Measurements from ENCODE around the gene RABGAP1L.

Gene RABGAP1L

DNA sequence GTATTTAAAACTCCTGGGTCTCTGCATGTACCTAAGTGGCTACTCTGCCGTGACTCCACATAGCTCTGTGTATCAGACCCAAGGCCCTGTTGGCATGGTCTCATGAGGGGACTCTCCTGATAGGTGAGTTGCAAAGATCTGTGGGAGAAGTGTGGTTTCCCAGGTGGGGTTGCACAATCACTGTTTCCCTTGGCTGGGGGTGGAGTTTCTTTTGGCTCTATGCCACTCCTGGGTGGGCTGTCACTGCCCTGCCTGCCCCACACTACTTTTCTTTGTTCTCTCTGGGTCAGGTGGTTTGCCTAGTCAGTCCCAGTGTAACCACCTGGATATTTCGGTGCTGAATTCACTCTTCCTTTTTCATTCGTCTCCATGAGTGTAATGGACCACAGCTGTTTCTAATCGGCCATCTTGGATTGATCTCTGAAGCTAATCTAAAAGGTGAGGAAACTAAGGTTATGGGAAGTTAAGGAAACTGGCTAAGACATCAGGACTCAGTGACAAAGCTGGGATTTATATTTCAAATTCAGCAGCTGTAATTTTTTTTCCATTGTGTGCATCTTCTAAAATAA, 743.3 kb downstream of the RABGAP1L start:
- no peak for DNase-seq

GRCh38 chr1:174911606-174912005, 752.3 kb downstream of the RABGAP1L start:
- DNase-seq = no peak

DNA sequence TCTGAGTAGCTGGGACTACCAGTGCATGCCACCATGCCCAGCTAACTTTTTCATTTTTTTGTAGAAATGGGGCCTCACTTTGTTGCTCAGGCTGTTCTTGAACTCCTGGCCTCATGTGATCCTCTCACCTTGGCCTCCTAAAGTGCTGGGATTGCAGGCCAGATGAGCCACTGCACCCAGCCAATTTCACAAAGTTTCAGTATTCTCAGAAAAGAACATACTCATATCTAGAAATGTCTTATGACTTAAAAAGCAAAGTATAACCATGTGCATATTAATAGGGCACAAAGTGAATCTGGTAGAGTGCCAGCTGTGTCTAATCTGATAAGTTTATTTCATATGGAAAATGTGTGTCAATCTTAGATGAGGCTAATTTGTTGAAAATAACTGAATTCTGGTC, 752.9 kb downstream of the RABGAP1L start:
- no peak for DNase-seq

- DNase-seq = no peak
Measured at GRCh38 chr1:174913225-174913903, 754.0 kb downstream of the RABGAP1L start.

GRCh38 chr1:174914991-174915390, 755.7 kb downstream of the RABGAP1L start:
- no peak for DNase-seq

- DNase-seq = no peak
Measured at GRCh38 chr1:174916846-174917245, 757.5 kb downstream of the RABGAP1L start.

DNA sequence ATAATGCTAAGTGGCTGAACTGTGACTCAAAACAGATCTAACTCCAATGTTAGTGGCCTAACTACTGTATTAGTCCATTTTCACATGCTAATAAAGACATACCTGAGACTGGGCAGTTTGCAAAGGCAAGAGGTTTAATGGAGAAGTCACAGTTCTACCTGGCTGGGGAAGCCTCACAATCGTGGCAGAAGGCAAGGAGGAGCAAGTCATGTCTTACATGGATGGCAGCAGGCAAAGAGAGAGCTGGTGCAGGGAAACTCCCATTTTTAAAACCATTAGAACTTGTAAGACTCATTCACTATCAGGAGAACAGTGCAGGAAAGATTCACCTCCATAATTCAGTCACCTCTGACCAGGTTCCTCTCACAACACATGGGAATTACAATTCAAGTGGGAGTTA, 760.8 kb downstream of the RABGAP1L start:
- no peak for DNase-seq

DNA sequence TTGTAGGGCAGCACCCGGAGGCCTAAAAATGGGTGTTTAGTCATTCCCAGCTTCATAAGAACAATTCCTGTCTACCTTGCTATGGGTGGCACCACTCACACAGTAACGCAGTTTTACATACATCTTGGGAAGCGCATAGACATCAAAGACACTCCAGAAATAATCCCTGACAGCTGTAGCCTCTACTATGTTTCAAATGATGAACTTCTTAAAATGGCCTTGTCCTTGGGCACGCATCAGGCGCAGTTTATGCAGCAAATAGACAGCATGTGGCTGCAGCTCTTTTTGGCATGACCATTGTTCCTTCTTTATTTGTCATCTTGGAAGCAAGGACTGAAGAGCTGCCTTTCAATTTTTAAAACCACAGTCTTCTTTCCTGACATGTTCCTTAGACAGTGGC, 762.8 kb downstream of the RABGAP1L start:
- no peak for DNase-seq

GRCh38 chr1:174923820-174924219, 764.5 kb downstream of the RABGAP1L start:
- no peak for DNase-seq

GRCh38 chr1:174928541-174928940, 769.2 kb downstream of the RABGAP1L start:
- DNase-seq = no peak

DNA sequence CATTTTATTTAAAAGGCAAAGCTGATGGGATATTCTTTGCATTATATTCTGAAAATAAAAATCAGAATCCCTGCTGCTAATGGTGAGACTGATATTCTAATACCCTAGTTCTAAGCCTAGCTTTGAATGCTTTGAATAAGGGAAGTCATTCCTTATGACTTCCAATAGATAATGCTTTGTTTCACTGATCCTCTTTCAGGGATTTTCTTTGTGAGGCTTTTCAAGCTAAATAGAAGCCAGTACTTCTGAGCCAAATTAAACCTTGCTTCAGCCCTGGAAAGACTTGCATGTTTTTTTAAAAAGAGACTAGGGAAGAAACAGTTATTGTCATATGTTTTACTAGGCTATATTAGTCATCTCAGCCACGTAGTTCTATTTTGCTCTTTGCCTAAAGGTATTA, 771.9 kb downstream of the RABGAP1L start:
- no peak for DNase-seq

- no peak for DNase-seq
Measured at GRCh38 chr1:174932587-174932986, 773.3 kb downstream of the RABGAP1L start.

DNA sequence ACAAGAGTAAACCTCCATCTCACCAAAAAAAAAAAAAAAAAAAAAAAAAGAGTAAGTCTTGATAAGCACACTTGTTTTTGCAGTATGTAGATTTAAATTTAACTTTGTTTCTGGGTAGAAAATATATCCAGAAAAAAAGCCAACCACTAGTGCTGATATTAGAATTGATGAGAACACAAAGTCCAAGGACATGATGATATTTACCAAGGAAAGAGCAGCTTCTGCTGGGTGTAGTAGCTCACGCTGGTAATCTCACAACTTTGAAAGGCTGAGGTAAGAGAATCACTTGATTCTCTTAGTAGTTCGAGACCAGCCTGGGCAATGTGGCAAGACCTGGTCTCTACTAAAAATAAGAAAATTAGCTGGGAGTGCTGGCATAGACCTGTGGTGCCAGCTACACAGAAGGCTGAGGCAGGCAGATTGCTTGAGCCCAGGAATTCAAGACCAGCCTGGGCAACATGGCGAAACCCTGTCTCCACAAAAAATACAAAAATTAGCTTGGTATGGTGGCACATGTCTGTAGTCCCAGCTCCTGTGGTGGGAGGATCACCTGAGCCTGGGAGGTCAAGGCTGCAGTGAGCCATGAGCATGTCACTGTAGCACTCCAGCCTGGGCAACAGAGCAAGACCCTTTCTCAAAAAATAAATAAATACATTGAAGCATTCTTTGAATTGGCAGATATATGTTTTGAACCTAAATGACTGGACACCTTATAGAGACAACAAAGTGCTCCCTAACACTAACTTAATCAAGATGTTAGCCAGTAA, 776.8 kb downstream of the RABGAP1L start:
- DNase-seq = no peak

DNA sequence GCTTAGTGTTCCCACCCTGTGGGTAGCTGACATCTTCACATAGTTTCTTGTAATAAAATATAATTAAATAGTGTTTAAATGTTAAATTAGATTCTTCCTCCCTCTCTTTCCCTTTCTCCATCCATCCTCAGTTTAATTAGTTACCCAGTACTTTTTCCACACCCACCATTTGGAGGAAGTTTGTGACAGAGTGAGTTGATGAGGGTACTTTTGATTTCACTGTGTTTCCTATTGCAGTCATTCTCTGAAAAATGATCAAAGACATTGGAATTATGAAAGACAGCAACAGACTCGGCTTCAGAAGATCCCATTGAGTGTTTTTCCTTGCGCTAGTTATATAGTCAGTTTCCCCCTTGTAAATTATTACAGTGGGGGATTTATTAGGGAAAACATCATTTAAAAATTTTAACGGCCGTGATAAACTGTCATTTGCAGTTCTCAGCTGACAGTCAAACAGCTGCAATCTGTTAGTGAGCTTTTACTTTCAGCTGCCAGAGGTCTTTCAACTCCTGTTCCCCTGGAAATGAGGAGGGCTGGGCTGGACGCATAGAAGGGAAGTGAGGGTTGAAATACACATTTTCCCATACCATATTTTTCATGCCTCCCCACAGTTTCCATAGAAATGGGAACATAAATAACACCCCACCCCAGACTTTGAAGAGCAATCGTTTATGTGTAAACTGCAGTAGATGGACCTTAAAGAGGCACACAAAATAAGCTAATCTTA, 779.1 kb downstream of the RABGAP1L start:
- DNase-seq = no peak

- DNase-seq = no peak
Measured at GRCh38 chr1:174939775-174940545, 780.6 kb downstream of the RABGAP1L start.

GRCh38 chr1:174940646-174941175, 781.4 kb downstream of the RABGAP1L start:
- DNase-seq = no peak

DNA sequence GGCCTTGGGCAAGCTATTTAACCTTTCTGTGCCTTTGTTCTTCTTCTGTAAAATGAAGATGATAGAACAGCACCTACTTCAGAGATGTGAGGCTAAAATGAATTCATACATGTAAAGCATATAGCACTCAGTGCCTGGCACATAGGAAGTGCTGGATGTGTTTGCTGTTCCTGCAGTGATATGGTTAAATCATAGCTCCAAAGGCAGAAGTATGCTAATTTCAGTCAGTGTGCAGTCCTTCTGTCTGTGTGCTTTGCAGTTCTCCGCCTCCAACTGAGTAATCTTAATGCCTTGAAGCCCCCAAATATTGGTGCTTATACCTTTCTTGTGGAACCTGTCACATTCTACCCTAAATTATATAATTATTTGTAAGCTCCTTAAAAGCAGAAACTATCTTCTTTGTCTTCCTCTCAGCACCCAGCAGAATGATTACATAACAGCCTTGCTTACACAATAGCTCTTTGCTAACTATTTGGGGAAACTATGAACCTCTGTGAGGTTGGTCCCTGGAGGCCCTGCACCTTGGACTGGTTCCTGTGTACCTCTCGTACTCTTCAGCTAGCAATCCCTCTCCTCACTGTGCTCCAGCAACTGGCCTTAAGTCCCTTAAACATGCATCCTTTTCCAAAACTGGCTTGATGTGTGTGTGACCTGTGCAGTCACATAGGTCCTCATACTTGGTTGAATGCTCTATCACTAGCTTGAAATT, 783.4 kb downstream of the RABGAP1L start:
- DNase-seq = peak in 1 of 2 donors; percentile 51

DNA sequence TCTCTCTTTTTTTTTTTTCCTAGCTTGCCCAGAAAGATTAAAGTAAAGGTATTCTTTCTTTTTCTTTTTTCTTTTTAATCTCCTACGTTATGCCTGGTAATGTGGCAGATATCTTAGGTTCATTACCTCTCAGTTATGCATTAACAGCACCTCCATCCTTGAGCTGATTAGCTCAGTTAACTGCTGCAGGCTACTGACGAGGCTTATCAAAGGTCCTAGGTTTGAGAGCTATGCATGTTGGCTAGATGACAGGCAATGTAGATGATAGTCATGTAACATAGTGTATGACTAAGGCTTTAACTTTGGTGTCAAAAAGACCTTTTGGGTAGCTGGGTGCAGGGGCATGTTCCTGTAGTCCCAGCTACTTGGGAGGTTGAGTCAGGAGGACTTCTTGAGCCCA, 786.7 kb downstream of the RABGAP1L start:
- DNase-seq = no peak

DNA sequence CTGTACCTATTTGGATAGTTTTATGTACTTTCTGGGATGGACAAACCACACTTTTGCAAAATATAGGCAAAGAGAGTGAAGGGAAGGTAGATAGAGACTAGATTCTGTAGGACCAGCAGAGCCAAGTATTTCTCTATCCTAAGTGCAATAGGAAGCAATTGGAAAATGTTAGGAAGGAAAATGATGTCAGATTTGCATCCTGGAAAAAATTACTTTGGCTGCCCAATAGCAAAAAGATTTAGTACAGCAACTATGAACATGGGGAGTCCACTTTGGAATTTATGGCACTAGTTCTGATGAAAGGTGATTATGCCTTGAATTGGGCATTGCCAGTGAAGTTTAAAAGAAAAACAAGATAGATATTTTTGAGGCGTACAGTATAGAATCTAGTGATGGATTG, 789.7 kb downstream of the RABGAP1L start:
- DNase-seq = no peak

DNA sequence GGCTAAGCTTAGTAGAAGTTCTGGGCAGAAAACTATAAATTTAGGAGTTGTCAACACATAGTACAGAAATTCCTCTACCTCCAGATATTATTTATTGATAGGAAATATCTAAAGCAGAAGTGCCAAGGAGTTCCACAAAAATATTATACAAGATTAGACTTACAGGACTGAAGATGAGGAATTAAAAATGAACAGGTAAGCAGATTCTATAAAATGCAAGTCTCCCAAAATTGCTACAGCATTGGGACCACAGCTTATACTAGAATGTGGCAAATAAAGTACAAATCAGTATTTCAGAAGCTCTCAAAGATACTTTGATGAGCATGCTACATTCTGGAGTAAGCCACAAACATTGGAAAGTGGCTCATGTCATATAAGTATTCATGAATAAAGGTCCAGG, 790.3 kb downstream of the RABGAP1L start:
- no peak for DNase-seq

DNA sequence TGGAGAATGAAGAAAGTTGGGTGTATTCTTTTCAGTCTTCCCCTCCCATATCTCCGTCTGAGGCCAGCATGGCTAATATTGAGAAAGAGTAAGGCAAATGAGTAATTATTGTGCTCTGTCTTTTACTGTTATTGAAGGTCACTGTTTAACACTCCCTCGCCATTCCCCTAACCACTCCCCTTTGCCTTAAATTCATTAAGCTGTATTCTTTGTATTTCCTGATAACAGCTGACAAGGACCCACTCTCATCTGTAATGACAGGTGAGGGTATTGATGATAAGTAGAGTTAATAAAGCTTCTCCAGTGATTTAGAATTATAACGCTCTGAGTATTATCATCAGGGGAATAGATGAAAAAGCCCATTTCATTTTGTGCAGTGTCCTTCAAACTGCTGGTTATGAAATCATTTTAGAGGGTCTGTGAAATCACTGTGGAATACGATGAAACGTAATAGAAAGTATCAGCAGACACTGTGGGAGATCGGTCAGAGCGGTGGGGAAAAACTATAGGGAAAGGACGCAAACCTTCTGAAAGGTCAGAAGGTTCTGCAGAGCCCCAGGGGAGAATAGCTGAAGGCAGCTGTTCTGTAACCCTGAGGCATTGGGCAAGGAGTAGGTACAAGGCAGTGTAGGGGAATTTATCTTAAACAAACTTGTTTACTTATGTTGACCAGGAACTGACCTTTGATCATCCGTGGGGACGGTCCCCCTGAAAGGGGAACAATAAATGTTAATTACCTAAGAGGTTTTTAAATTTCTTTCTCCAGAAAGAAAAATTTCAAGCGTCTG, 794.2 kb downstream of the RABGAP1L start:
- no peak for DNase-seq
